Measurements from ENCODE around the gene NMRK1.

NMRK1 gene

DNA sequence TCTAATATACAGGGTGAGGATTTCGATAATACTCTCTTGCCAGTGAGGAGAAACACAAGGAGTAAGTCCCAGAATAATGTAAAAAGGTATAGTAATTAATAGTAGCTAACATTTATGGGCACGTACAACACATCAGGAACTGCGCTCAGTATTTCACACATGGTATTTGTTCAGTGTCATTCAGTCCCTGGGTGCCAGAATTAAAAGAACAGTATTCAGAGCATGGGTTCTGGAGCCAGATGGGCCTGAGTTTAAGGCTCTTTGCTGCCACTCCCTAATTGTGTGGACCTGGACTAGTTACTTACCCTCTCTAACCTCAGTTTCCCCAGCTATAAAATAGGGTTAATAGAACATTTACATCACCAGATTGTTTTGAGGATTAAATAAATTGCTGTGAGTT is 16.7 kb upstream of the NMRK1 start:
- Histone ChIP-seq H3K9me3 (ENCODE audit: control insufficient read depth in 1 of 2, low read length in 2 of 2) (no peaks in the 10 kb centered on the region), H3K4me3 (ENCODE audit: low read depth in 1 of 2, low read length in 2 of 2) (no peak overlapping the region), H3K27me3 (ENCODE audit: control insufficient read depth in 1 of 2, insufficient read depth in 2 of 2, low read length in 2 of 2) (no peaks in the 10 kb centered on the region), H3K4me1 (ENCODE audit: control insufficient read depth in 1 of 2, insufficient read depth in 2 of 2, low read length in 2 of 2) (peaks cover 3 to 16% of the 10 kb centered on the region in 2 donors), H3K27ac (ENCODE audit: low read depth, low read length) (no peak overlapping the region), H3K9ac (ENCODE audit: low read depth in 1 of 2, low read length in 2 of 2) (no peak overlapping the region), H3K36me3 (ENCODE audit: control insufficient read depth in 1 of 2, insufficient read depth in 2 of 2, low read length in 2 of 2) (peaks cover 0 to 4% of the 10 kb centered on the region in 2 donors)

DNA sequence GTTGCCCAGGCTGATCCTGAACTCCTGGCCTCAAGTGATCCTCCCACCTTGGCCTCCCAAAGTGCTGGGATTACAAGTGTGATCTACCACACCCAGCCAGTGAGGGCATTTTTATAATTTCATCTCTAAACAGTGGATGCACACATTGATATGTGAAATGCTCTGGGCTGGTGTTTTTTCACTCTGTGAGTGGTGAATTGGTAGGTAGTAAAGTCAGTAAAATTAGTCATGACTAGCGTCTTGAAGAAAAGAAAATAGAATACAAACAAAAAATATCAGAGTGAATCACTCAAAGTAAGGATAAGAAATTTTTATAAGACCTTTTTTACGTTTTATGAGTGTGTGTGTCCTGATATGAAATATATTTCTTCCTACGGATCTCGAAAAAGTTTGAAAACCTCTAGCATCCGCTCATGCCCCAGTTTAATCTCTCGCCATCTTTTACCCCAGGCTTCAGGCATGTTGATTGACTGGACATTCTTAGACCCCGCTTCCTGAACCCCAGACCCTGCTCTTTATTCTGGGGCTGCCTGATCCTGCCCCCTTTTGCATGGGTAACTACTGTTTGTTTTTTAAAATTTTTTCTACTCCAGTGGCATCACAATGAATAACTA is 14.3 kb upstream of the NMRK1 start:
- peaks cover 0 to 16% of the 10 kb centered on the region in 2 donors for H3K4me1 ChIP-seq (ENCODE audit: control insufficient read depth in 1 of 2, insufficient read depth in 2 of 2, low read length in 2 of 2)
- peaks cover 0 to 7% of the 10 kb centered on the region in 2 donors for H3K36me3 ChIP-seq (ENCODE audit: control insufficient read depth in 1 of 2, insufficient read depth in 2 of 2, low read length in 2 of 2)
- H3K9me3 ChIP-seq (ENCODE audit: control insufficient read depth in 1 of 2, low read length in 2 of 2) = no peaks in the 10 kb centered on the region
- no peaks in the 10 kb centered on the region for H3K27me3 ChIP-seq (ENCODE audit: control insufficient read depth in 1 of 2, insufficient read depth in 2 of 2, low read length in 2 of 2)
- H3K4me3 ChIP-seq (ENCODE audit: low read depth in 1 of 2, low read length in 2 of 2) = no peak overlapping the region
- H3K27ac ChIP-seq (ENCODE audit: low read depth, low read length) = no peak overlapping the region
- no peak overlapping the region for H3K9ac ChIP-seq (ENCODE audit: low read depth in 1 of 2, low read length in 2 of 2)

DNA sequence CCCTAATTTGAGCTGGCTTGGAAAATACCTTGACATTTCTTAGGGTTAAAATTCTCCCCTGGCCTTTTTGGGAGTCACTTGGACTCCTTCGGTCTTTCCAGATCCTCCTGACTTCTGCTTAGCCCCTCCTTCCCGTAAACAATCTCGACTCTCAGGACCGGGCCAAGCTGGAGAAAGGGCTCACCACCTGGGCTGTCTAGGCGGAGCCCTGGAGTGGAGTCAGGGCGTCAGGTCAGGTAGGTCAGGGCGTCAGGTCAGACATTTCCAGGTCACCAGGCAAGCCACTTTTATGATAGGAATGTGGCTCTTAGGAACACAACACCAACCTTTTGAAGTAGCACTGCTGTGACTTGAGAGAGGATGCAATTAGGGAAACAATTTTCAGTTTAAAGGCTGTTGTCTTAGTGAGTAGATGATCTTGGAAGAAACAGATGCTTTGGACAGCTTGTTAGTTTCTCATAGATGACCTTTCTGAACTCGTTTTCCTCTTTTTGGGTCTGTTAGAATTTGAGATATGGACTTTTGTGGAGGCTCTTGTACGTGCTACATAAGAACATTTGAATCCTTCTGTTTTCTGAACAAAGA is 13.1 kb upstream of the NMRK1 start:
- Histone ChIP-seq H3K36me3 (ENCODE audit: control insufficient read depth in 1 of 2, insufficient read depth in 2 of 2, low read length in 2 of 2) (peaks cover 0 to 7% of the 10 kb centered on the region in 2 donors), H3K27ac (ENCODE audit: low read depth, low read length) (no peak overlapping the region), H3K4me3 (ENCODE audit: low read depth in 1 of 2, low read length in 2 of 2) (no peak overlapping the region), H3K9me3 (ENCODE audit: control insufficient read depth in 1 of 2, low read length in 2 of 2) (no peaks in the 10 kb centered on the region), H3K9ac (ENCODE audit: low read depth in 1 of 2, low read length in 2 of 2) (no peak overlapping the region), H3K27me3 (ENCODE audit: control insufficient read depth in 1 of 2, insufficient read depth in 2 of 2, low read length in 2 of 2) (no peaks in the 10 kb centered on the region), H3K4me1 (ENCODE audit: control insufficient read depth in 1 of 2, insufficient read depth in 2 of 2, low read length in 2 of 2) (peaks cover 0 to 12% of the 10 kb centered on the region in 2 donors)

DNA sequence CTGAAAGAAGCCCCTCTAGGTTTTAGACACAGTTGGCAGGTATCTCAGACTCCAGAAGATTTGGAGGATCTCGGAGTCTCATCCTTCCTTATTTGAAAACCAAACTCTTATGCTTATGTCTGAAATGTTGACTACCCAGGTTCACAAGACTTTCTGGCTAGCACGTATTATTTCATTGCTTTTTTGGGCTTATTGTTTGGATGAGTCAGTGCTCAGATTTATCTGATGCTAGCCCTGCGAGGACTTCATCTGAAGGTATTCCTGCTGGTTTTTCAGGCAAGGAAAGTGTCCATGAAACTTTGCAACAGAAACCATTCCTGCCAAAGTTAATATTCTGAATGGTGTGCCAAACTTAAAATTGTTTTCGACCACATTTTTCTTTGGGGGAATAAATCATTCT is 8.8 kb upstream of the NMRK1 start:
- H3K27ac ChIP-seq (ENCODE audit: low read depth, low read length) = no peak overlapping the region
- H3K9ac ChIP-seq (ENCODE audit: low read depth in 1 of 2, low read length in 2 of 2) = no peak overlapping the region
- H3K4me3 ChIP-seq (ENCODE audit: low read depth in 1 of 2, low read length in 2 of 2) = no peak overlapping the region
- H3K27me3 ChIP-seq (ENCODE audit: control insufficient read depth in 1 of 2, insufficient read depth in 2 of 2, low read length in 2 of 2) = no peaks in the 10 kb centered on the region
- no peaks in the 10 kb centered on the region for H3K9me3 ChIP-seq (ENCODE audit: control insufficient read depth in 1 of 2, low read length in 2 of 2)
- H3K4me1 ChIP-seq (ENCODE audit: control insufficient read depth in 1 of 2, insufficient read depth in 2 of 2, low read length in 2 of 2) = peaks cover 21 to 23% of the 10 kb centered on the region in 2 donors
- H3K36me3 ChIP-seq (ENCODE audit: control insufficient read depth in 1 of 2, insufficient read depth in 2 of 2, low read length in 2 of 2) = peaks cover 0 to 2% of the 10 kb centered on the region in 2 donors

DNA sequence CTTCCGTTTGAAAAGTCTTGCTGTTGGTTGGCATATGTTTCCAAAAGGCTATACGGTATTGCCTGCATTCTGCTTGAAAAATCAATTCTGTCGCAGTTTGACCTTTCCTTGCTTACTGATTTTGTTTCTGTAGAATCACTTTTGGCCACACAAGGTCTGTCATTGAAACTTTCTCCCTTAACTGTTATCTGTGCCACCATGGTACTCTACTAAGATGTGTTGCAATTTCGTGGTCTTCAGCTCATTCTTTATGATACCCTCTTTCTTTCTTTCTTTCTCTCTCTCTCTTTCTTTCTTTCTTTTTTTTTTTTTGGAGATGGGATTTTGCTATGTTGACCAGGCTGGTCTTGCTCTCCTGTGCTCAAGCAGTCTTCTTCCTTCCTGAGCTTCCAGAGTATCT is 4.8 kb upstream of the NMRK1 start:
- no peak overlapping the region for H3K9ac ChIP-seq (ENCODE audit: low read depth in 1 of 2, low read length in 2 of 2)
- H3K27me3 ChIP-seq (ENCODE audit: control insufficient read depth in 1 of 2, insufficient read depth in 2 of 2, low read length in 2 of 2) = no peaks in the 10 kb centered on the region
- H3K27ac ChIP-seq (ENCODE audit: low read depth, low read length) = no peak overlapping the region
- peaks cover 26 to 43% of the 10 kb centered on the region in 2 donors for H3K4me1 ChIP-seq (ENCODE audit: control insufficient read depth in 1 of 2, insufficient read depth in 2 of 2, low read length in 2 of 2)
- no peak overlapping the region for H3K4me3 ChIP-seq (ENCODE audit: low read depth in 1 of 2, low read length in 2 of 2)
- H3K36me3 ChIP-seq (ENCODE audit: control insufficient read depth in 1 of 2, insufficient read depth in 2 of 2, low read length in 2 of 2) = no peaks in the 10 kb centered on the region
- H3K9me3 ChIP-seq (ENCODE audit: control insufficient read depth in 1 of 2, low read length in 2 of 2) = no peaks in the 10 kb centered on the region

DNA sequence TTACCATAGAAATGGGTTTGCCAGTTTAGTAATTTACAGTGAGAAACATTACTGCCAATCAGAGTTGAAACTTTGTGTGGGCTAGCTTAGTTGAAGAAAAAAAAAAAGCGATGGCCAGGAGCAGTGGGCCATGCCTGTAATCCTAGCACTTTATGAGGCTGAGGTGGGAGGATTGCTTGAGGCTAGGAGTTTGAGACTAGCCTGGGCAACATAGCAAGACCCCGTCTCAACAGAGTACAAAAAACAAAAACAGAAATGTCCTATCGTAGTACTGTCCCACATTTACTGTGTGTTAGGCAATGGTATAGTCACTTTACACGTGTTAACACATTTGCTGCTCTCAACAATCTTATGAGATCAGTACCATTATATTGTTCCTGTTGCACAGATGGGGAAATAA is 2.6 kb upstream of the NMRK1 start:
- no peaks in the 10 kb centered on the region for H3K36me3 ChIP-seq (ENCODE audit: control insufficient read depth in 1 of 2, insufficient read depth in 2 of 2, low read length in 2 of 2)
- no peak overlapping the region for H3K27ac ChIP-seq (ENCODE audit: low read depth, low read length)
- peak overlapping the region in 1 of 2 donors; percentile 3 for H3K4me3 ChIP-seq (ENCODE audit: low read depth in 1 of 2, low read length in 2 of 2)
- H3K9ac ChIP-seq (ENCODE audit: low read depth in 1 of 2, low read length in 2 of 2) = no peak overlapping the region
- peaks cover 39 to 54% of the 10 kb centered on the region in 2 donors for H3K4me1 ChIP-seq (ENCODE audit: control insufficient read depth in 1 of 2, insufficient read depth in 2 of 2, low read length in 2 of 2)
- no peaks in the 10 kb centered on the region for H3K9me3 ChIP-seq (ENCODE audit: control insufficient read depth in 1 of 2, low read length in 2 of 2)
- H3K27me3 ChIP-seq (ENCODE audit: control insufficient read depth in 1 of 2, insufficient read depth in 2 of 2, low read length in 2 of 2) = no peaks in the 10 kb centered on the region

DNA sequence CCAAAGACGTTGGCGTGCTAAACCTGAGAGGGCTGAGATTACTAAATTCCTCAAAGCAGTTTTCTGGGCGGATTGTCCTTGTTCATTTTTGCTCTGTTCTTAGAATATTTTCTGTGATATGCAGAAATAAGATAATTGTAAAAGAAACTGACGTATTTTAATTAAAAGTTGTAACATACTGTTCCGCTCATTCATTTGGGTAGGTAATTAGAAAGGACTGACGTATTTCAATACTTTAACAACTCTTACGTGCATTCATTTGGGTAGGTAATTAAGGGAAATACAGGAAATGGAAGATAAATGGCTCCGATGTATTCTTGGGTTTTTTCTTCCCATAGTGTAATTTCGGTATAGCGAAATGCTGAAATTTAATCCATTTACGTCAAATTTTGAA is 1.4 kb upstream of the NMRK1 start:
- Histone ChIP-seq H3K27me3 (ENCODE audit: control insufficient read depth in 1 of 2, insufficient read depth in 2 of 2, low read length in 2 of 2) (no peaks in the 10 kb centered on the region), H3K36me3 (ENCODE audit: control insufficient read depth in 1 of 2, insufficient read depth in 2 of 2, low read length in 2 of 2) (no peaks in the 10 kb centered on the region), H3K27ac (ENCODE audit: low read depth, low read length) (peak overlapping the region; percentile 94), H3K4me3 (ENCODE audit: low read depth in 1 of 2, low read length in 2 of 2) (peak overlapping the region; percentile 86 to 96), H3K4me1 (ENCODE audit: control insufficient read depth in 1 of 2, insufficient read depth in 2 of 2, low read length in 2 of 2) (peaks cover 36 to 50% of the 10 kb centered on the region in 2 donors), H3K9ac (ENCODE audit: low read depth in 1 of 2, low read length in 2 of 2) (peak overlapping the region; percentile 65 to 87), H3K9me3 (ENCODE audit: control insufficient read depth in 1 of 2, low read length in 2 of 2) (no peaks in the 10 kb centered on the region)

DNA sequence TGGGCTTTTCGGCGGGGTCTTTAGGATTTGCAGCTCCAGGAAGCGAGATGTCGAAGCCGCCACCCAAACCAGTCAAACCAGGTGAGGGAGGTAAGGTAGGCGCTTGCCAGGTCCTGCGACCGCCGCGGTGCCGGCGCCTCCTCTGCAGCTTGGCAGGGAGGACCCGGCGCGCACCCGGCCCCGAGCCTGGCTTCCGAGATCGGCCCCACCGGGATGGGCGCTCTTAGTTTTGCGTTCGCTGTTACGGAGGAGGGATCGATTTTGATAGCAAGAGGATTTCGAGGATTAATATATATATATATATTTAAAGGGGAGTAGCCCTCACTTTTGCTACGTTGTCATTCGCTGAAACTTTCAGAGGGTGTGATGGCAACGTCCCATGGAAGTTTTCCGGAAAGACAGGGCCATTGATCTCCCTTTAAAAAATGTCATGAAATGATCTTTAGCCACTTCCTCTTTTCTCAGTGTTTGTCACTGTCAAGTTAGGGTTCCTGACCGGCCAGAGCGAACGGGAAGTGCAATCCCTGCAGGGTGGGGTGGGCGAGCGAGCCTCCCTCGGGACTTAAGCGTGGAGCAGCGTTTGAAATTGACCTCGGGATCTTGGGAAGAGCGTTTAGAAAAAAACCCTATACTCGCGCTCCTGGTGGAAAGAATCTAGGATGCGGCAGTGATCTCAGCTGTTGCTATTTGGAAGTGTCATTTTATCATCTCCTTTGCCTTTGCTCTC is 854 bp upstream of the NMRK1 start:
- H3K4me3 ChIP-seq (ENCODE audit: low read depth in 1 of 2, low read length in 2 of 2) = peak overlapping the region; percentile 86 to 96
- H3K4me1 ChIP-seq (ENCODE audit: control insufficient read depth in 1 of 2, insufficient read depth in 2 of 2, low read length in 2 of 2) = peaks cover 34 to 49% of the 10 kb centered on the region in 2 donors
- no peaks in the 10 kb centered on the region for H3K9me3 ChIP-seq (ENCODE audit: control insufficient read depth in 1 of 2, low read length in 2 of 2)
- peak overlapping the region; percentile 65 to 87 for H3K9ac ChIP-seq (ENCODE audit: low read depth in 1 of 2, low read length in 2 of 2)
- peak overlapping the region; percentile 94 for H3K27ac ChIP-seq (ENCODE audit: low read depth, low read length)
- no peaks in the 10 kb centered on the region for H3K27me3 ChIP-seq (ENCODE audit: control insufficient read depth in 1 of 2, insufficient read depth in 2 of 2, low read length in 2 of 2)
- H3K36me3 ChIP-seq (ENCODE audit: control insufficient read depth in 1 of 2, insufficient read depth in 2 of 2, low read length in 2 of 2) = no peaks in the 10 kb centered on the region

DNA sequence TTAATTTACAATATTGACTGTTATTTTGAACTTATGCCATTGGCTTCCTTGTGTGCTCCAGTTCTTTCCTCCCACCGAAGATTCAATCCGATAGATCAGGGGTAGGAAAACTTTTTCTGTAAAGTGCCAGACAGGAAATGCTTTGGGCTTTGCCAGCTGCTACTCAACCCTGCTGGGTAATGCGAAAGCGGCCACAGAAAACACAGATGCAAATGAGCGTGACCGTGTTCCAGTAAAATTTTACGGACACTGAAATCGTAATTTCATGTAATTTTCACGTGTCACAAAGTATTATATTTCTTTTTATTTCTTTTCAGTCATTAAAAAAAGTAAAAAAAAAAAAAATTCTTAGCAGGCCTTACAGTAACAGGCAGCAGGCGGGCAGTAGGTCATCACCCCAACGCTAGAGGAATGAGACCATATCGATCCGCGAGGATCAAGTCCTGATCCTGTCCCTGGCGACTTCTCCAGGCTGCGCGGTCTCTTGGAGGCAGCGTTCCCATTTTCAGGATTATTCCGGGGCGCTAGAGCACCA is 599 bp downstream of the NMRK1 start:
- peaks cover 42 to 53% of the 10 kb centered on the region in 2 donors for H3K4me1 ChIP-seq (ENCODE audit: control insufficient read depth in 1 of 2, insufficient read depth in 2 of 2, low read length in 2 of 2)
- H3K36me3 ChIP-seq (ENCODE audit: control insufficient read depth in 1 of 2, insufficient read depth in 2 of 2, low read length in 2 of 2) = peaks cover 0 to 4% of the 10 kb centered on the region in 2 donors
- H3K9ac ChIP-seq (ENCODE audit: low read depth in 1 of 2, low read length in 2 of 2) = peak overlapping the region; percentile 95 to 98
- no peaks in the 10 kb centered on the region for H3K27me3 ChIP-seq (ENCODE audit: control insufficient read depth in 1 of 2, insufficient read depth in 2 of 2, low read length in 2 of 2)
- peak overlapping the region; percentile 83 to 93 for H3K4me3 ChIP-seq (ENCODE audit: low read depth in 1 of 2, low read length in 2 of 2)
- H3K9me3 ChIP-seq (ENCODE audit: control insufficient read depth in 1 of 2, low read length in 2 of 2) = no peaks in the 10 kb centered on the region
- H3K27ac ChIP-seq (ENCODE audit: low read depth, low read length) = peak overlapping the region; percentile 99

Measured in duodenal mucosa (tissue), 2 donors.